K562 (cell line): ENCODE data around the gene PHTF2. TPM values are rescaled to one million over a fixed set of nuclear protein-coding genes. Genes with fewer than 3 reads are reported as not detected.

Source experiments
- ARID4B ChIP-seq: sonication (generic); formaldehyde crosslinking; IDR thresholded peaks from 2 replicates; pipeline ENCODE4 v1.8.0; 2022; ENCODE audit warnings: mild to moderate bottlenecking, missing genetic modification reagents
- ATF4 ChIP-seq: fragments of 450-650 bp; formaldehyde crosslinking; IDR thresholded peaks from 2 replicates; pipeline ENCODE4 v1.4.0; 2022; ENCODE audit warnings: mild to moderate bottlenecking, moderate library complexity
- MIER1 ChIP-seq: fragments of 450-650 bp; IDR thresholded peaks from 2 replicates; pipeline ENCODE4 v1.6.1; 2016; ENCODE audit warnings: antibody characterized with exemption, mild to moderate bottlenecking, low read depth
- OTX1 ChIP-seq: fragments of 450-650 bp; formaldehyde crosslinking; IDR thresholded peaks from 2 replicates; pipeline ENCODE4 v1.4.0; 2022; ENCODE audit warnings: mild to moderate bottlenecking
- POLR2G ChIP-seq: fragments of 200-400 bp; formaldehyde crosslinking; IDR thresholded peaks from 2 replicates; pipeline ENCODE4 v1.6.1; 2017; ENCODE audit warnings: low read depth, mild to moderate bottlenecking, antibody characterized with exemption, low read length, moderate library complexity
- RBM22 ChIP-seq: fragments of 200-400 bp; formaldehyde crosslinking; IDR thresholded peaks from 2 replicates; pipeline ENCODE4 v1.6.1; 2018; ENCODE audit warnings: low read length, low read depth; ENCODE audit not compliant: poor library complexity, severe bottlenecking
- SAFB ChIP-seq: fragments of 200-400 bp; formaldehyde crosslinking; IDR thresholded peaks from 2 replicates; pipeline ENCODE4 v1.6.1; 2017; ENCODE audit warnings: low read depth, low read length, borderline replicate concordance
- SMAD4 ChIP-seq: fragments of 250-450 bp; sonication (Bioruptor Pico); conservative IDR thresholded peaks from 2 replicates; pipeline ENCODE4 v1.8.0; 2021; ENCODE audit warnings: inconsistent platforms, mild to moderate bottlenecking, moderate library complexity
- SMARCA5 ChIP-seq: fragments of 450-650 bp; IDR thresholded peaks from 2 replicates; pipeline ENCODE4 v1.6.1; 2016
- SMARCC2 ChIP-seq: fragments of 450-650 bp; IDR thresholded peaks from 2 replicates; pipeline ENCODE4 v1.6.1; 2017; ENCODE audit warnings: antibody characterized with exemption, moderate library complexity, mild to moderate bottlenecking, low read depth
- THAP7 ChIP-seq: fragments of 250-450 bp; sonication (Bioruptor Pico); IDR thresholded peaks from 2 replicates; pipeline ENCODE4 v1.5.0; 2021
- ZEB2 ChIP-seq: fragments of 450-650 bp; IDR thresholded peaks from 2 replicates; pipeline ENCODE4 v1.6.1; 2016
- ZNF830 ChIP-seq: fragments of 250-450 bp; sonication (Bioruptor Pico); IDR thresholded peaks from 2 replicates; pipeline ENCODE4 v1.5.0; 2021; ENCODE audit warnings: mild to moderate bottlenecking
- polyA plus RNA-seq, 8 experiments: library from polyadenylated mRNA; depleted of rRNA in 4 of 8; stranded (reverse) in 5 of 8; unstranded in 3 of 8; fragments of >200 nt; fragmentation: Nextera tagmentation in 2 of 8; fragmentation: Illumina TruSeq in 1 of 8; extraction: Ambion mirVana in 2 of 8; extraction: Trizol in 1 of 8; gene quantifications; 2 replicates each; pipeline versions ENCODE4 v1.2.1 to v1.2.3, GENCODE V29; 2011 to 2014; ENCODE audit warnings: inconsistent platforms in 1 of 8, missing spikeins in 1 of 8
- total RNA-seq, 7 experiments: library from RNA; depleted of rRNA in 6 of 7; stranded (reverse); fragments of >200 nt in 6 of 7; fragmentation: Illumina TruSeq in 2 of 7; extraction: Trizol in 2 of 7; gene quantifications; 2 replicates each; pipeline versions ENCODE4 v1.2.1 to v1.2.3, GENCODE V29; 2011 to 2021; ENCODE audit warnings: low replicate concordance in 1 of 7
- TF ChIP-seq, protein P1 (sequence below): fragments of 150-350 bp; conservative IDR thresholded peaks from 2 replicates; pipeline ENCODE4 v1.6.1; 2014; ENCODE audit warnings: low read length
- TF ChIP-seq, protein P2 (sequence below): fragments of 450-650 bp; IDR thresholded peaks from 2 replicates; pipeline ENCODE4 v1.6.1; 2016; ENCODE audit warnings: antibody characterized with exemption

PHTF2 gene
- total and polyA plus RNA-seq, 9 of the 15 experiments (the other 6 are each of a cell fraction or from before 2014, with no cell fraction given) = 17.9 to 43.6 (median 25.4) TPM

DNA sequence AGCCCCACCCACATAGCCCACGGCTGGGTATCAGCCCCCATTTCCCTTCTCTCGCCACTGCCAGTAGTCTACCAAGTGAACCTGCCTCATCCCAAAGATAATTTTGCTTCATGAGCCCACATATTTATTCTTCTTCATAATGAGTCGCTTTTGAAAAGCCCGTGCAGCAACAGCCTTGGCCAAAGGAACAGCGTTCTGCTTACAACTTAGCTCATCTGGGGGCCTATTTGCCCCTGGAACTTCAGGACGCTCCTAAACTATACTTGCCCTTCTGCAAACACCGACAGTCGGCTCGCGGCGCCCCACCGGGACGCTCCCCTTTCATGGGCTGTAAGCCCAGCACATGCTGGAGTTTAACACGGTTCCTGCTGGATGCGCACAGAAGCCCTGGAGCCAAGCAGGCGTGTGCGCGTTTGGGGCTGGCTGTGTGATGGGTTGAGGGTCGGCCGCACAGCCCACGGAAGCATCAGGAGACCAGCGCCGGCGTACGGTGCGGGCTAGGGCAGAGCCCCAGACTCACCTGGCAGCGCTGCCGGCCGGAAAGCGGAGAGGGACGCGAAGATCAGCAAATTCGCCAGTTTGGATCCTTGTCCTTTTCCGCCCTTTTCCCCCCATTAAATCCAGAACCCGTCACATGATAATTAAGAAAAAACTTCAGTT is 709 bp upstream of the PHTF2 start (continued):
- TF ChIP-seq, protein P1, sequence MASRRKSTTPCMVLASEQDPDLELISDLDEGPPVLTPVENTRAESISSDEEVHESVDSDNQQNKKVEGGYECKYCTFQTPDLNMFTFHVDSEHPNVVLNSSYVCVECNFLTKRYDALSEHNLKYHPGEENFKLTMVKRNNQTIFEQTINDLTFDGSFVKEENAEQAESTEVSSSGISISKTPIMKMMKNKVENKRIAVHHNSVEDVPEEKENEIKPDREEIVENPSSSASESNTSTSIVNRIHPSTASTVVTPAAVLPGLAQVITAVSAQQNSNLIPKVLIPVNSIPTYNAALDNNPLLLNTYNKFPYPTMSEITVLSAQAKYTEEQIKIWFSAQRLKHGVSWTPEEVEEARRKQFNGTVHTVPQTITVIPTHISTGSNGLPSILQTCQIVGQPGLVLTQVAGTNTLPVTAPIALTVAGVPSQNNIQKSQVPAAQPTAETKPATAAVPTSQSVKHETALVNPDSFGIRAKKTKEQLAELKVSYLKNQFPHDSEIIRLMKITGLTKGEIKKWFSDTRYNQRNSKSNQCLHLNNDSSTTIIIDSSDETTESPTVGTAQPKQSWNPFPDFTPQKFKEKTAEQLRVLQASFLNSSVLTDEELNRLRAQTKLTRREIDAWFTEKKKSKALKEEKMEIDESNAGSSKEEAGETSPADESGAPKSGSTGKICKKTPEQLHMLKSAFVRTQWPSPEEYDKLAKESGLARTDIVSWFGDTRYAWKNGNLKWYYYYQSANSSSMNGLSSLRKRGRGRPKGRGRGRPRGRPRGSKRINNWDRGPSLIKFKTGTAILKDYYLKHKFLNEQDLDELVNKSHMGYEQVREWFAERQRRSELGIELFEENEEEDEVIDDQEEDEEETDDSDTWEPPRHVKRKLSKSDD = no peak
- TF ChIP-seq ZEB2 (0 out of 2 replicates have a peak, but pooled peaks have one; percentile 58), SMARCA5 (peak; percentile 41; the same call in 1 of the 2 replicates), ATF4 (CRISPR knock-in tag) (no peak), SMAD4 (CRISPR knock-in tag) (peak; percentile 13), MIER1 (0 out of 2 replicates have a peak, but pooled peaks have one; percentile 18), THAP7 (CRISPR knock-in tag) (peak; percentile 56; the same call in 1 of the 2 replicates), ZNF830 (CRISPR knock-in tag) (0 out of 2 replicates have a peak, but pooled peaks have one; percentile 81), RBM22 (peak; percentile 73), SMARCC2 (peak; percentile 34; the same call in 1 of the 2 replicates), SAFB (no peak), POLR2G (no peak; the same call in 1 of the 2 replicates), ARID4B (CRISPR knock-in tag) (peak; percentile 49; the same call in 1 of the 2 replicates), OTX1 (CRISPR knock-in tag) (peak; percentile 83; the same call in 1 of the 2 replicates)
- TF ChIP-seq, protein P2, sequence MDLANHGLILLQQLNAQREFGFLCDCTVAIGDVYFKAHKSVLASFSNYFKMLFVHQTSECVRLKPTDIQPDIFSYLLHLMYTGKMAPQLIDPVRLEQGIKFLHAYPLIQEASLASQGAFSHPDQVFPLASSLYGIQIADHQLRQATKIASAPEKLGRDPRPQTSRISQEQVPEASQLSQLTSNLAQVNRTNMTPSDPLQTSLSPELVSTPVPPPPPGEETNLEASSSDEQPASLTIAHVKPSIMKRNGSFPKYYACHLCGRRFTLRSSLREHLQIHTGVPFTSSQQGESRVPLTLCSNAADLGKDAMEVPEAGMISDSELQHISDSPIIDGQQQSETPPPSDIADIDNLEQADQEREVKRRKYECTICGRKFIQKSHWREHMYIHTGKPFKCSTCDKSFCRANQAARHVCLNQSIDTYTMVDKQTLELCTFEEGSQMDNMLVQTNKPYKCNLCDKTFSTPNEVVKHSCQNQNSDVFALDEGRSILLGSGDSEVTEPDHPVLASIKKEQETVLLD = peak; percentile 25; the same call in 1 of the 2 replicates
